ENCODE measurements around the gene ZNF605.

GRCh38 chr12:132926415-132926833 lies 29.7 kb downstream of the ZNF605 start:
- TF ChIP-seq POLR2AphosphoS5 (IDR thresholded peaks at IDR 0.05; ENCODE audit: low read depth, low read length) (no peak), TAF1 (IDR thresholded peaks at IDR 0.05; ENCODE audit: borderline replicate concordance, insufficient read depth, low read length) (no peak)

Measured in PFSK-1 (cell line).